Measurements from ENCODE around the gene EEF1AKMT2.

GRCh38 chr10:124737221-124737620 is 54.5 kb downstream of the EEF1AKMT2 start:
- TF ChIP-seq CTCF (IDR thresholded peaks at IDR 0.05) (no peak), EZH2phosphoT487 (IDR thresholded peaks at IDR 0.05) (no peak)

Measured in neural progenitor cell (in vitro differentiated cells).